SK-N-DZ (cell line): Measurements from ENCODE around the gene JAK1.

Source experiments
- small RNA-seq, 2 experiments: library from RNA; depleted of rRNA; stranded (forward); fragments of <200 nt; gene quantifications; one replicate each; pipeline ENCODE3, GENCODE V24; 2014

JAK1 gene

Small RNAs within 50 kb of the gene (small RNA-seq; reads per million reads assigned to genes)
- 0 reads per million in 2 experiments for gene AL606517.2
